HFF-Myc (cell line): ENCODE results near the gene MET.
A peak's percentile ranks its signal among the peaks of the same experiment; 100 is the strongest.

Source experiments
- DNase-seq: peaks from one replicate; pipeline ENCODE4 v3.0.0-alpha.2; 2011; ENCODE audit warnings: low read depth; ENCODE audit errors: extremely low read depth
- H3K4me3 ChIP-seq: replicated peaks from 2 replicates; pipeline ENCODE4 v1.5.1; 2011; ENCODE audit warnings: low read depth, mild to moderate bottlenecking, control low read depth, low read length
- CTCF ChIP-seq: IDR thresholded peaks from 2 replicates; pipeline ENCODE4 v1.5.1; 2012; ENCODE audit warnings: mild to moderate bottlenecking, low read depth, low read length, control low read depth; ENCODE audit errors: missing control alignments

The MET gene

DNA sequence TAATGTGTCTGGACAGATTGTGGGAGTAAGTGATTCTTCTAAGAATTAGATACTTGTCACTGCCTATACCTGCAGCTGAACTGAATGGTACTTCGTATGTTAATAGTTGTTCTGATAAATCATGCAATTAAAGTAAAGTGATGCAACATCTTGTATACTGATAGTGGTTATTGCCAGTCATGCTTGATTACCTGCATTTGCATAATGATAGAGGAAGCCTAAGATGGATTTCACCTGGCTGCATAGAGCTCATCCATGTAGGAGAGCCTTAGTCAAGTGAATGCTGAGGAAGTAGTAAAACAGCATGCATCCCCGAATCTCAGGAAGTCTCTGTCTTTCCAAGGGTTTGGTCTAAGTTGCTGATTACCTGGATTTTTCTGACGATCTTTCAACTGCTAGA lies 126.2 kb downstream of the MET start:
- H3K4me3 ChIP-seq, result no peak overlapping the region
- DNase-seq, result no peak
- no peak for TF ChIP-seq CTCF

GRCh38 chr7:116799916-116800315 lies 127.9 kb downstream of the MET start:
- DNase-seq, result no peak
- H3K4me3 ChIP-seq, result no peak overlapping the region
- TF ChIP-seq CTCF, result no peak

DNA sequence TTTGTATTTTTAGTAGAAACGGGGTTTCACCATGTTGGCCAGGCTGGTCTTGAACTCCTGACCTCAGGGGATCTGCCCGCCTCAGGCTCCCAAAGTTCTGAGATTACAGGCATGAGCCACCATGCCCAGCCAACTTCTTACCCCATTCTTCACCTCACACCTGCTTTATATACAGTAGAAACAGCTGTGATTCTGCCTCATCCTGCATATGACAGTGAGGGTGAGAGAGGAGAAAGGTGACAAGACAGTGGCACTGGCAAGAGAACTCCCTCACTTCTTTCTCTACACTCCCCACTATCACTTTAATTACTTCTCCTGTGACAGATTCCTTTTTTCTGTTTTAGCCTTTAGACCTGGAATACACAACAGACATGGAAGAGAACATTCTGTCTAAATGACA lies 128.6 kb downstream of the MET start:
- no peak overlapping the region for H3K4me3 ChIP-seq
- no peak for TF ChIP-seq CTCF
- no peak for DNase-seq

DNA sequence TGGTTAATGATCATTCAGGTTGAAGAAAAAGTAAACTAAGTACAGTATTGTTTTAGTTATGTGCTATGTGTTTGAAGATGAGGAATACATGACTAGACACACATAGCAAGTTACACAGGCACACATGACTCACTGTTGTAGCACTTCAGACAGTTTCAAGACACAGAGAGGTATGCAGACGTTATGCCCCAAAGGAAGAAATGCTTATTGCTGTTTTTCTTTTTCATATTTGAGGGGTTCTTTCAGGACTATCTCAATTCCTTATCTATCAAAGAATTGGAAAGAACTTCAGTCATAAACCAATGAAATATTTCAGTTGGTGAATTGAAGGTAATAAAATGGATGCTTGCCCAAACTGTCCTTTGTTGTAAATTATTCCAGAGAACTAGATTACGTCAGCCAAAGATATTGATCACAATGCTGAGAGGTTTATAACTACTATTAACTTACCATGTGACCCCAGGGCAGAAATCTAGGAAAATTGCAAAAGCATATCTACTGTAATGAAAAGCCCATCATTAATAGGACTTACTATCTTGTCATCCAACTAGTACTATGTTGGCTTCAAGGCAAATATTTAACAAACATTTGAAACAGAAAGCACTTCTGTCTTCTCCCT lies 129.2 kb downstream of the MET start:
- peak; percentile 17 for DNase-seq
- no peak for TF ChIP-seq CTCF
- H3K4me3 ChIP-seq, result no peak overlapping the region

- TF ChIP-seq CTCF, result no peak
- H3K4me3 ChIP-seq, result no peak overlapping the region
- DNase-seq, result no peak
Measured at GRCh38 chr7:116802144-116802745, 130.2 kb downstream of the MET start.

DNA sequence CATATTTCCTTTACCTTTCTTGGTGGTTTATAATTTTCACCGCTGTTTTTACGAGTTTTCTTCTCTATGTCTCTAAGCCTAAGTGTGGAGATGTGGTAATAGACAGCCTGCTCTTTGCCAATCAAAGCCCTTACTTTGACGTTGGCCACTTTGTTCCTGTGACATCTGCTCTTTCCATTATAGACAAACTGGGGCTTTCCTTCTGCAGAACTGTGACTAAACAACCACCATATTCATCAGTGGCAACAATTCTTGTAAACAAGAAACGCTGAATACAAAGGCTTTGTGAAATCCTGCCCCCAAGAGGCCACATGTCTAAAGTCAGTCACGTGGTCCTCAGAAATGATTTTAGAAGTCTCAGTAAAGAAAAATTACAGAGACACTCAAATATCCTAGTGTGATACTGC lies 130.8 kb downstream of the MET start:
- DNase-seq, result peak; percentile 61
- H3K4me3 ChIP-seq, result no peak overlapping the region
- TF ChIP-seq CTCF, result peak; percentile 59

- DNase-seq, result no peak
- no peak overlapping the region for H3K4me3 ChIP-seq
- TF ChIP-seq CTCF, result no peak
Measured at GRCh38 chr7:116804471-116804870, 132.5 kb downstream of the MET start.
